ENCODE data around the gene PIK3AP1.

DNA sequence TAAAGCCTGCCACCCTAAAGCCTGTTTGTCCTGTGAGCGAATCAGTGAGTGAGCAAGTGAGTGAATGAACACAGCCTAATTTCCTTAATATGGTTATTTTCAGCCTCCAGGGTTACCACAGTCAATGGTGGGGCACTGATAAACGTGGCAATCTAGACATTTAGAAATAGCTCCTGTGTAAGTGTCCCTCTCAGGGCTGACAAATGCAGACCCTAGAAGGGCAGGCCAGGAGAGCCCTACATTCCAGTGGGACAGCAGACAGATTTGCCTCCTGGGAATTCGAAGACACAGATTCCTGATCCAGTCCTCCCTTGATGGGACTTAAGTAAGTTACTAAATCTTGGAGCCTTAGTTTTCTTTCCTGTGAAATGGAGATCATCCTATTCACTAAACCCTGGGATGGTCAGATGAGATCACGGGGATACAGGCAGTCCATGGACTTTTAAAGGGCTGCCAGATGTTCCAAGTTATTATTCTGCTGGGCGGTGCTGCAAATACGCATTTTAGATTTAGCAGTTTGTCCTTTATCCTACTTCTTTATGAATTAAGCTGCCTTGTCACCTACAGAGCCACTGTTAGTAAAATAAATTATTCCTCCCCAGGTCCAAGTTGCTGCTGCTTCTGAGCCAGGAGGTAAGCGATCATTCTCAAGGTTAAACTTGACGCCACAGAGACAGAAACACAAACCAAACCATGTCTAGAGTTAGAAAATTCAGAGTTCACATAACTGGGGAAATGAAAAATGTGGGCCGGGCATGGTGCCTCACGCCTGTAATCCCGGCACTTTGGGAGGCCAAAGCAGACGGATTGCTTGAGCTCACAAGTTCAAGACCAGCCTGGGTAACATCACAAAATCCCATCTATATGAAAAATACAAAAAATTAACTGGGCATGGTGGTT, 78.7 kb downstream of the PIK3AP1 start:
- TF ChIP-seq CTCF (IDR thresholded peaks at IDR 0.05; ENCODE audit: insufficient read depth, low read length) (no peak), POLR2AphosphoS5 (IDR thresholded peaks at IDR 0.05; ENCODE audit: low read depth) (no peak)
- TF ChIP-seq, protein P1, sequence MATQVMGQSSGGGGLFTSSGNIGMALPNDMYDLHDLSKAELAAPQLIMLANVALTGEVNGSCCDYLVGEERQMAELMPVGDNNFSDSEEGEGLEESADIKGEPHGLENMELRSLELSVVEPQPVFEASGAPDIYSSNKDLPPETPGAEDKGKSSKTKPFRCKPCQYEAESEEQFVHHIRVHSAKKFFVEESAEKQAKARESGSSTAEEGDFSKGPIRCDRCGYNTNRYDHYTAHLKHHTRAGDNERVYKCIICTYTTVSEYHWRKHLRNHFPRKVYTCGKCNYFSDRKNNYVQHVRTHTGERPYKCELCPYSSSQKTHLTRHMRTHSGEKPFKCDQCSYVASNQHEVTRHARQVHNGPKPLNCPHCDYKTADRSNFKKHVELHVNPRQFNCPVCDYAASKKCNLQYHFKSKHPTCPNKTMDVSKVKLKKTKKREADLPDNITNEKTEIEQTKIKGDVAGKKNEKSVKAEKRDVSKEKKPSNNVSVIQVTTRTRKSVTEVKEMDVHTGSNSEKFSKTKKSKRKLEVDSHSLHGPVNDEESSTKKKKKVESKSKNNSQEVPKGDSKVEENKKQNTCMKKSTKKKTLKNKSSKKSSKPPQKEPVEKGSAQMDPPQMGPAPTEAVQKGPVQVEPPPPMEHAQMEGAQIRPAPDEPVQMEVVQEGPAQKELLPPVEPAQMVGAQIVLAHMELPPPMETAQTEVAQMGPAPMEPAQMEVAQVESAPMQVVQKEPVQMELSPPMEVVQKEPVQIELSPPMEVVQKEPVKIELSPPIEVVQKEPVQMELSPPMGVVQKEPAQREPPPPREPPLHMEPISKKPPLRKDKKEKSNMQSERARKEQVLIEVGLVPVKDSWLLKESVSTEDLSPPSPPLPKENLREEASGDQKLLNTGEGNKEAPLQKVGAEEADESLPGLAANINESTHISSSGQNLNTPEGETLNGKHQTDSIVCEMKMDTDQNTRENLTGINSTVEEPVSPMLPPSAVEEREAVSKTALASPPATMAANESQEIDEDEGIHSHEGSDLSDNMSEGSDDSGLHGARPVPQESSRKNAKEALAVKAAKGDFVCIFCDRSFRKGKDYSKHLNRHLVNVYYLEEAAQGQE (IDR thresholded peaks at IDR 0.05; ENCODE audit: insufficient replicate concordance, low read depth) = no peak
